ENCODE results near the gene RPS6KA2. TPM values are rescaled to one million over a fixed set of nuclear protein-coding genes. Genes with fewer than 3 reads are reported as not detected.

RPS6KA2 gene
- total RNA-seq, 1 experiment from 2014 or later, result 12.3 TPM

DNA sequence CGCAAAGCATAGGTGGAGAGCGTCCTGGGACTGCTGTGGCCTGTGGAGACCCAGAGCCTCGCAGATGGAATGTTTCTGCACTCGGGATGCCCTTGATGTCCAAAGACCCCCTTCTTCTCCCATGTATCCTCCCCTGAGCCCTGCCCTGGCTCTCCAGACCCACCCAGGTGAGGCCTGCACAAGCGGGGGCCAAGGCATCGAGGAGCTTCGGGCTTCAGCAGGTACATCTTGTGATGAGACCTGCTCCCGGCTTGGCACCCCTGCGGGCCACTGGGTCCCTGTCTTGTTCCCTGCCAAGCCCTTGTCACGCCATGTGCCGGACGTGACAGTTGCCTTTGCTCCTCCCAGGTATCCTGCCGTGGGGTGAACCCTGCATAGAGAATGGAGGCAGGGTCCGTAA lies 125.8 kb downstream of the RPS6KA2 start:
- Mint-ChIP-seq H3K27me3 (ENCODE audit: low read depth) (no peaks in the 10 kb centered on the region), H3K27ac (no peak overlapping the region), H3K36me3 (ENCODE audit: insufficient read depth in 1 of 3, low read depth in 3 of 3) (peaks cover 6 to 7% (median 6%) of the 10 kb centered on the region in 3 experiments; a peak in 6 of 7 replicates), H3K4me1 (0 out of 4 replicates have a peak, but pooled peaks cover 0 to 8% of the 10 kb centered on the region in 2 experiments), H3K9me3 (no peaks in the 10 kb centered on the region), H3K4me3 (no peak overlapping the region)
- no peak overlapping the region for H2BK5ac ChIP-seq (ENCODE audit: insufficient read length, low read length)
- no peaks in the 10 kb centered on the region for H3K9me3 ChIP-seq (ENCODE audit: control insufficient read depth, low read depth, low read length)
- no peaks in the 10 kb centered on the region for H3K23me2 ChIP-seq (ENCODE audit: insufficient read length, low read depth, low read length, poor library complexity, severe bottlenecking)
- no peak overlapping the region for H2BK15ac ChIP-seq (ENCODE audit: low read depth, low read length)
- H3K4me1 ChIP-seq (ENCODE audit: insufficient read depth, low read length), result no peaks in the 10 kb centered on the region
- no peak overlapping the region for H3K4ac ChIP-seq (ENCODE audit: low read depth, low read length)
- DNase-seq, result no peak
- no peak overlapping the region for H3K56ac ChIP-seq (ENCODE audit: insufficient read length, low read depth, low read length)
- WGBS (ENCODE audit: extremely low coverage, insufficient read length, low lambda C conversion rate), result no CpG with 5 or more reads among the region's 14 CpGs
- no peak overlapping the region for H3T11ph ChIP-seq (ENCODE audit: low read length)
- H4K20me1 ChIP-seq (ENCODE audit: control insufficient read depth, insufficient read depth, insufficient read length), result no peaks in the 10 kb centered on the region
- no peaks in the 10 kb centered on the region for H3K27me3 ChIP-seq (ENCODE audit: insufficient read depth, low read length)
- H4K5ac ChIP-seq (ENCODE audit: insufficient read length, low read depth, low read length), result no peak overlapping the region
- no peak overlapping the region for H2BK120ac ChIP-seq (ENCODE audit: low read depth, low read length, poor library complexity, severe bottlenecking)
- no peak overlapping the region for H3K23ac ChIP-seq (ENCODE audit: insufficient read length, low read depth, low read length)
- H3K18ac ChIP-seq (ENCODE audit: insufficient read length, low read depth, low read length), result no peak overlapping the region
- no peak overlapping the region for H2BK20ac ChIP-seq (ENCODE audit: low read depth, low read length, poor library complexity, severe bottlenecking)
- no peak overlapping the region for H2BK12ac ChIP-seq (ENCODE audit: insufficient read length, low read depth, low read length)
- H3K14ac ChIP-seq (ENCODE audit: insufficient read depth, low read length), result no peak overlapping the region
- no peak overlapping the region for H2AK5ac ChIP-seq (ENCODE audit: insufficient read length, low read length)
- no peak for TF ChIP-seq CTCF (conservative IDR thresholded peaks at IDR 0.05)
- no peak overlapping the region for H3K4me2 ChIP-seq (ENCODE audit: insufficient read depth, insufficient read length, low read length)
- H3K79me1 ChIP-seq (ENCODE audit: insufficient read depth, low read depth, low read length, poor library complexity, severe bottlenecking), result no peaks in the 10 kb centered on the region
- H4K91ac ChIP-seq (ENCODE audit: insufficient read length, low read depth, low read length), result no peak overlapping the region
- H3K9ac ChIP-seq (ENCODE audit: extremely low read depth, insufficient read length, low read length), result no peak overlapping the region
- H4K8ac ChIP-seq (replicated peaks; ENCODE audit: insufficient read length, low read depth, low read length), result no peak overlapping the region
- no peaks in the 10 kb centered on the region for H3K79me2 ChIP-seq (ENCODE audit: insufficient read depth, low read length)
- H2AFZ ChIP-seq (ENCODE audit: low read length), result no peak overlapping the region
- H3K27ac ChIP-seq (ENCODE audit: insufficient read length, low read depth, low read length), result no peak overlapping the region
